ENCODE measurements around the gene PRKCE.

PRKCE gene

DNA sequence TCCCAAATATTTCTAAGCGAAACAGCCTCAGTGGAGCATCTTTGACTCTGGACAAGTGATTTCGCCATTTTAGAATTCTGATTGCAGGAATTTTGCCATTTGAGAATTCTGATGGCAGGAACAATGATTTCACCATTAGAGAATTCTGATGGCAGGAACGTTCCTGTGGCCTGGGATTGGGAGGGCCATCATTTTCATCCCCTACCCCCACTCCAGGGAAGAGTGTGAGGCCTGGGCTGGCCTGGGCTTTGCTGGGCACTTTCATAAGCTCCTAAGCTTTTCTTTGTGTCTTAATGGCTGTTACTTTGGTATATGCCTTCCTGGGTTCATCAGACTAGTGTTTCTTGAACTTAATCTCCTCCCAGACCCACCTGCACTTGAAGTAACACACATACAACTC lies 516.4 kb downstream of the PRKCE start:
- FAIRE-seq (no peak), DNase-seq (ENCODE audit: insufficient read length, low spot score) (no peak)
- TF ChIP-seq, protein P1, sequence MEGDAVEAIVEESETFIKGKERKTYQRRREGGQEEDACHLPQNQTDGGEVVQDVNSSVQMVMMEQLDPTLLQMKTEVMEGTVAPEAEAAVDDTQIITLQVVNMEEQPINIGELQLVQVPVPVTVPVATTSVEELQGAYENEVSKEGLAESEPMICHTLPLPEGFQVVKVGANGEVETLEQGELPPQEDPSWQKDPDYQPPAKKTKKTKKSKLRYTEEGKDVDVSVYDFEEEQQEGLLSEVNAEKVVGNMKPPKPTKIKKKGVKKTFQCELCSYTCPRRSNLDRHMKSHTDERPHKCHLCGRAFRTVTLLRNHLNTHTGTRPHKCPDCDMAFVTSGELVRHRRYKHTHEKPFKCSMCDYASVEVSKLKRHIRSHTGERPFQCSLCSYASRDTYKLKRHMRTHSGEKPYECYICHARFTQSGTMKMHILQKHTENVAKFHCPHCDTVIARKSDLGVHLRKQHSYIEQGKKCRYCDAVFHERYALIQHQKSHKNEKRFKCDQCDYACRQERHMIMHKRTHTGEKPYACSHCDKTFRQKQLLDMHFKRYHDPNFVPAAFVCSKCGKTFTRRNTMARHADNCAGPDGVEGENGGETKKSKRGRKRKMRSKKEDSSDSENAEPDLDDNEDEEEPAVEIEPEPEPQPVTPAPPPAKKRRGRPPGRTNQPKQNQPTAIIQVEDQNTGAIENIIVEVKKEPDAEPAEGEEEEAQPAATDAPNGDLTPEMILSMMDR (IDR thresholded peaks at IDR 0.05; ENCODE audit: insufficient read depth, missing control alignments), result no peak

DNA sequence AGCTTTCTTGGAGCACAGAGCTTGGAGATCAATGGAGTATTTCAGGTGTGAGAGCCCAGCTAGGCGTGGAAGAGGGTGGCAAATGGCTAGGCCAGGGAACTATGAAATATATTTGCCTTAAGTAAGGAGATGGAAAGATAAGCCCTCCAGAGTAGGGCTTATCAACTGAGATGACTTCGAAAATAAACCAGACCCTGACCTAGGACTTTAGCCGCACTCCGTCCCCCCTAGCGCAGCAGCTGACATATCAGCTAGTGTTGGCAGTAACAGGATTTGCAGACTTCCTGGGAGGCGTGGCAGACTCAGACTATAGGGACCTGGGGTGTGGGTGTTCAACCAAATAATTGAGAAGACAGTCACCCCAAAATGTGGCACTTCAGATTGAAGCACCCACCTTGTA lies 518.0 kb downstream of the PRKCE start:
- no peak for FAIRE-seq
- TF ChIP-seq, protein P1 (IDR thresholded peaks at IDR 0.05; ENCODE audit: insufficient read depth, missing control alignments), result no peak
- DNase-seq (ENCODE audit: insufficient read length, low spot score), result no peak

DNA sequence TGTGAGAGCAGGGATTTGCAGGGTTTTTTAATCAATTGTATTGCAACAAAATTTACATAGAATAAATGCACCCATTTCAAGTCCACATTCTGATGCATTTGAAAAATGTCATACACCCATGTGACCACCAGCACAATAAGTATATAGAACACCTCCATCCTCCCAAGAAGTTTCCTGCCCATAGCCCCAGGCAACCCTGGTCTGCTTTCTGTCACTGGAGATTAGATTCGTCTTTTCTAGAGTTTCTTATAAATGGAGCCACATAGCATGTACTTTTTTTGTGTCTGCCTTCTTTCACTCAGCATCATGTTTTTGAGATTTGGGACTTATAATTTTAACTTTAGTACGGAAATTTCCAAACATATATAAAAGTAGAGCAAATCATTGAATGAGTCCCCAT lies 518.6 kb downstream of the PRKCE start:
- TF ChIP-seq, protein P1 (IDR thresholded peaks at IDR 0.05; ENCODE audit: insufficient read depth, missing control alignments), result no peak
- FAIRE-seq (no peak), DNase-seq (ENCODE audit: insufficient read length, low spot score) (no peak)

DNA sequence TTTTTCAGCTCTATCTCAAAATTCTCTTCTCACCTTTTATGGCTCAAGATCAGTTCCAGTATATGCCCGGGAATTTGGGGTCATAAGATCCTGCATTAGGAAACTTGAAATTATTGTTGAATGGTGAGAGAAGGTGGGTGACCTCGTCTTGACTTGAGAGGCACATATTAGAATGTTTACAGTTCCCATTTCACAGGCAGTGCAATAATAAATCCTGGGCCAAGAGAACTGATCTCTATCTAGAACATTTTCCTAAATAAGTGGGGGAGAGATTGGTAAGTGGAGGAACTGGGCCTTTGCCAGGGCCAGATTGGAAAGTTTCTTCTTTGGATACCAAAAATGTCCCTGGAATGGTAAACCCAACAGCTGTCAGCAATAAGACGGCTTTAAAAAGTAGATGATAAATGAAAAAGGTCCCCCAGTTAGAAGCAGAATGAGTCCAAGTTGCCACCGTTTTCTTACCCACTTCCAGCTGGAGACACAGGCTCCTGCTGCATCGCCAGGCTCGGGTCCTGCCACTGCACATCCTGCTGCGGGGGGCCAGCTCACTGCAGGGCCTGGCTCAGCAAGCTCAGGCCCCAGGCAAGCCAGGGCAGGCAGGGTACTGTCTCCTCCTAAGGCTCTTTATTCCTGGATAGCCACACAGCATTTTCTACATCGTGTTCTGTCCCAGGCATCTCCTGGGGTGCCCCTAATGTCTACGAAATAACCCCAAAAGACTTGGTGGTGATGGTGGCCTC lies 519.3 kb downstream of the PRKCE start:
- no peak for DNase-seq (ENCODE audit: insufficient read length, low spot score)
- TF ChIP-seq, protein P1 (IDR thresholded peaks at IDR 0.05; ENCODE audit: insufficient read depth, missing control alignments), result no peak
- FAIRE-seq, result no peak

DNA sequence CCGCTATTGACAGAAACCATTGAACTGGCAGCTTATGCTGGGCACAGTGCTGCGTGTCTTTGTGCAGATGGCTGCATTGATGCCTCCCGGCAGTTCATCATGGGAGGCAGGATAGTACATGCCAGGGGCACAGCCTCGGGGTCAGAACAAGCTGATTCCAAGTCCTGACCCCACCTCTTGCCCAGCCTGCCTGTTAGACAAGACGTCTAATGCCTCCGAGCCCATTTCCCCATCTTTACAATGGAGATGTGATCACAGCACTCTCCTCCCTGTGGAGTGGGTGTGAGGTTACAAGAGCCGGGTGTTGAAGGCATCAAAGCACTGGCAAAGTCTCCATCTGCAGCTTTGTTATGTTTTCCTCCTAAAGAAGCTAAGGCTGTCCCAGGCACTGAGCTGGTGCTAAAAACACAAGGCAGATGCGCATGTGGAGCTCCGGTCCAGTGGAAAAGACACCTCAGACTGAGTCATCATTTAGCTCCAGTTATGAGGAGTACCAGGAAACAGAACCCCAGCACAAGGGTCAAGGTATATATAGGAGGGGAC lies 520.0 kb downstream of the PRKCE start:
- no peak for DNase-seq (ENCODE audit: insufficient read length, low spot score)
- TF ChIP-seq, protein P1 (IDR thresholded peaks at IDR 0.05; ENCODE audit: insufficient read depth, missing control alignments), result no peak
- no peak for FAIRE-seq

DNA sequence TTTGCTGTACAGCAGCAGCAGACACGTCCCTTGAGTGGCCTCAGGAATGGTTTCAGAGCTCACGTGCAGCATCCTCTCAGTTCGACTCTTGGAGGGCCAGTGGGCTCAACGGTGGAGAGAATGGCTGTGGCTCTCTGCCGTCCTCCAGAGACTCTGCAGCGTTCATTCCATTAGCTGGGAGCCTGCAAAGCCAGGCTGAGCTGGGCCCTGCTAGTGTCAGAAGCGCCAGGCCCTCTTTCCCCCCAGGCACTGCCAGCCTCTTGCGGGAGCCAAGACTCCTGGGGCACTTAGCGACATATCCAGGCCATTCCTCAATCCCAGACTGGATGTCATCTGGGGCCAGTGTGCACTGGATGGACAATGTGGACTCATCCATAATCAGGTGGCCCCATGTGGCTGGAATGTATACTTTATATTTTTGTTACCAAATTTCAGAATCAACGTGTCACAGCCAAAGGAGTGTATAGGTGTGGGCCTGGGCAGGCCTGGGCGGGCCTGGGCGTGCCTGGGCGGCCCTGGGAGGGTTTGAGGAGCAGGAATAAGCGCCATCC lies 520.6 kb downstream of the PRKCE start:
- FAIRE-seq (no peak), DNase-seq (ENCODE audit: insufficient read length, low spot score) (no peak)
- TF ChIP-seq, protein P1 (IDR thresholded peaks at IDR 0.05; ENCODE audit: insufficient read depth, missing control alignments), result no peak

DNA sequence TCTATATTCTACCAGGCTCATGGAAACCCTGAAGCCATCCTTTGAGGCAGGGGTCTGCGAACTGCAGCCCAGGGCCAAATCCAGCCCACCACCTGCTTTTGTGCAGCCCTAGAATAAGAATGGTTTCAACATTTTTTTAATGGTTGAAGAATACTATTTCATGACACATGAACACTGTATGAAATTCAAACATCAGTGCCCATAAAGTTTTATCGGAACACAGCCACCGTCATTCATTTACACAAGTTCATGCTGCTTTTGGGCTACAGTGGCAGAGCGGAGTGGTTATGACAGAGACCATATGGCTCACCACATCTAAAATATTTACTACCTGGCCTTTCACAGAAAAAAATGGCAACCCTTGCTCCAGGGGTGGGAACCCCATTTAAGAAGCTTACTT lies 521.6 kb downstream of the PRKCE start:
- no peak for FAIRE-seq
- TF ChIP-seq, protein P1 (IDR thresholded peaks at IDR 0.05; ENCODE audit: insufficient read depth, missing control alignments), result no peak
- DNase-seq (ENCODE audit: insufficient read length, low spot score), result no peak

All from D721Med (cell line).